Kidney epithelial cell (primary cell): ENCODE measurements around the gene GRID1. TPM values are rescaled to one million over a fixed set of nuclear protein-coding genes. Genes with fewer than 3 reads are reported as not detected.

Experiments used
- DNase-seq: peaks from one replicate; pipeline ENCODE4 v3.0.0-alpha.2; 2010; ENCODE audit warnings: low read depth
- H3K27me3 ChIP-seq: 2 replicates; pipeline ENCODE4 v1.6.0; 2011; ENCODE audit warnings: low read length; ENCODE audit not compliant: control insufficient read depth, insufficient read depth
- H3K36me3 ChIP-seq: 2 replicates; pipeline ENCODE4 v1.5.1; 2011; ENCODE audit warnings: low read length; ENCODE audit not compliant: control insufficient read depth, insufficient read depth
- H3K4me3 ChIP-seq: 2 replicates; pipeline ENCODE4 v1.5.1; 2011; ENCODE audit warnings: low read depth, mild to moderate bottlenecking, control low read depth, low read length
- CTCF ChIP-seq: IDR thresholded peaks from 2 replicates; pipeline ENCODE4 v1.5.1; 2011; ENCODE audit warnings: mild to moderate bottlenecking, moderate library complexity, low read length, control low read depth, inconsistent platforms; ENCODE audit not compliant: insufficient read depth, poor library complexity, severe bottlenecking
- total RNA-seq: library from RNA; depleted of rRNA; stranded (reverse); fragments of >200 nt; gene quantifications from 2 replicates; pipeline ENCODE4 v1.2.3, GENCODE V29; 2015

The GRID1 gene
- total RNA-seq, 1 donor from 2014 or later, result 0.33 TPM

- Histone ChIP-seq H3K36me3 (no peaks in the 10 kb centered on the region), H3K4me3 (no peak overlapping the region), H3K27me3 (peaks cover 2% of the 10 kb centered on the region)
- no peak for TF ChIP-seq CTCF
- no peak for DNase-seq
Measured at GRCh38 chr10:86217371-86218080, 149.1 kb downstream of the GRID1 start.

- TF ChIP-seq CTCF, result no peak
- no peak for DNase-seq
- H3K36me3 ChIP-seq, result no peaks in the 10 kb centered on the region
- peaks cover 2% of the 10 kb centered on the region for H3K27me3 ChIP-seq
- H3K4me3 ChIP-seq, result no peak overlapping the region
Measured at GRCh38 chr10:86216886-86217285, 149.7 kb downstream of the GRID1 start.

- no peak for DNase-seq
- Histone ChIP-seq H3K27me3 (peaks cover 2% of the 10 kb centered on the region), H3K4me3 (no peak overlapping the region), H3K36me3 (no peaks in the 10 kb centered on the region)
- no peak for TF ChIP-seq CTCF
Measured at GRCh38 chr10:86215712-86216111, 150.9 kb downstream of the GRID1 start.

- Histone ChIP-seq H3K4me3 (no peak overlapping the region), H3K36me3 (no peaks in the 10 kb centered on the region), H3K27me3 (peaks cover 2% of the 10 kb centered on the region)
- no peak for TF ChIP-seq CTCF
- no peak for DNase-seq
Measured at GRCh38 chr10:86215046-86215445, 151.5 kb downstream of the GRID1 start.

- no peak for DNase-seq
- peaks cover 2% of the 10 kb centered on the region for H3K27me3 ChIP-seq
- no peak overlapping the region for H3K4me3 ChIP-seq
- no peaks in the 10 kb centered on the region for H3K36me3 ChIP-seq
- TF ChIP-seq CTCF, result no peak
Measured at GRCh38 chr10:86213148-86213547, 153.4 kb downstream of the GRID1 start.

- Histone ChIP-seq H3K27me3 (peaks cover 2% of the 10 kb centered on the region), H3K36me3 (no peaks in the 10 kb centered on the region), H3K4me3 (no peak overlapping the region)
- DNase-seq, result no peak
- TF ChIP-seq CTCF, result no peak
Measured at GRCh38 chr10:86212391-86212700, 154.2 kb downstream of the GRID1 start.
